Naive thymus-derived CD8-positive, alpha-beta T cell (primary cell): Measurements from ENCODE around the gene SET. TPM values are rescaled to one million over a fixed set of nuclear protein-coding genes. Genes with fewer than 3 reads are reported as not detected.
A peak's percentile ranks its signal among the peaks of the same experiment; 100 is the strongest.
"Not testable (repeated sequence)": the region's sequence is repeated elsewhere in the genome, so short reads cannot be mapped to it uniquely, and the experiment has no call there.

ENCODE experiments used
- ATAC-seq, 2 donors: fragments of 150-1000 bp; cut with Tn5 transposase in 1 of 2; sonication (Bioruptor Pico), chemical (Tn5 transposase) in 1 of 2; 1 replicate in 1 of 2; 2 replicates in 1 of 2; pipeline ENCODE4 v1.10.0; 2021; ENCODE audit warnings: mild to moderate bottlenecking in 2 of 2, moderate library complexity in 2 of 2
- POLR2A ChIA-PET: fragments of 350-600 bp; sonication (Branson Sonifier 250); formaldehyde crosslinking; loops from one replicate; lab custom pipeline; 2021; ENCODE audit warnings: antibody characterized with exemption; lab: Charles Lee
- DNase-seq, 10 donors: peaks; one replicate each; pipeline versions ENCODE4 v3.0.0 to v3.0.0-alpha.2; 2020 to 2022
- H3K27ac Mint-ChIP-seq, 10 donors: one replicate each; pipeline ENCODE4 v1.8.0; 2020 to 2022; ENCODE audit warnings: mild to moderate bottlenecking in 10 of 10, mixed read lengths in 10 of 10, moderate library complexity in 4 of 10, inconsistent platforms in 1 of 10
- H3K27me3 Mint-ChIP-seq, 5 donors: one replicate each; pipeline ENCODE4 v1.8.0; 2021 to 2022; ENCODE audit warnings: mixed read lengths in 5 of 5
- H3K36me3 Mint-ChIP-seq, 3 donors: one replicate each; pipeline ENCODE4 v1.8.0; 2020 to 2022; ENCODE audit warnings: mixed read lengths in 3 of 3, mild to moderate bottlenecking in 2 of 3, inconsistent platforms in 1 of 3
- H3K4me1 Mint-ChIP-seq, 4 donors: one replicate each; pipeline ENCODE4 v1.8.0; 2021 to 2022; ENCODE audit warnings: mixed read lengths in 4 of 4
- H3K4me3 Mint-ChIP-seq, 10 donors: one replicate each; pipeline ENCODE4 v1.8.0; 2020 to 2022; ENCODE audit warnings: mild to moderate bottlenecking in 10 of 10, mixed read lengths in 10 of 10, moderate library complexity in 6 of 10, inconsistent platforms in 1 of 10
- H3K9me3 Mint-ChIP-seq, 9 donors: one replicate each; pipeline ENCODE4 v1.8.0; 2020 to 2022; ENCODE audit warnings: mixed read lengths in 9 of 9, mild to moderate bottlenecking in 3 of 9, inconsistent platforms in 1 of 9, moderate library complexity in 1 of 9
- polyA plus RNA-seq, 3 donors: library from polyadenylated mRNA; unstranded; fragments of 300-500 nt; fragmentation: Illumina TruSeq; gene quantifications; one replicate each; pipeline ENCODE4 v1.2.3, GENCODE V29; 2021
- total RNA-seq, 8 experiments: library from RNA in 2 of 8; stranded (reverse) in 2 of 8; gene quantifications; one replicate each; pipeline ENCODE4 v1.2.3 and lab custom pipeline; 2021 to 2026

SET gene
- total and polyA plus RNA-seq, 5 experiments from 2014 or later, result 179 to 325 (median 229) TPM

DNA sequence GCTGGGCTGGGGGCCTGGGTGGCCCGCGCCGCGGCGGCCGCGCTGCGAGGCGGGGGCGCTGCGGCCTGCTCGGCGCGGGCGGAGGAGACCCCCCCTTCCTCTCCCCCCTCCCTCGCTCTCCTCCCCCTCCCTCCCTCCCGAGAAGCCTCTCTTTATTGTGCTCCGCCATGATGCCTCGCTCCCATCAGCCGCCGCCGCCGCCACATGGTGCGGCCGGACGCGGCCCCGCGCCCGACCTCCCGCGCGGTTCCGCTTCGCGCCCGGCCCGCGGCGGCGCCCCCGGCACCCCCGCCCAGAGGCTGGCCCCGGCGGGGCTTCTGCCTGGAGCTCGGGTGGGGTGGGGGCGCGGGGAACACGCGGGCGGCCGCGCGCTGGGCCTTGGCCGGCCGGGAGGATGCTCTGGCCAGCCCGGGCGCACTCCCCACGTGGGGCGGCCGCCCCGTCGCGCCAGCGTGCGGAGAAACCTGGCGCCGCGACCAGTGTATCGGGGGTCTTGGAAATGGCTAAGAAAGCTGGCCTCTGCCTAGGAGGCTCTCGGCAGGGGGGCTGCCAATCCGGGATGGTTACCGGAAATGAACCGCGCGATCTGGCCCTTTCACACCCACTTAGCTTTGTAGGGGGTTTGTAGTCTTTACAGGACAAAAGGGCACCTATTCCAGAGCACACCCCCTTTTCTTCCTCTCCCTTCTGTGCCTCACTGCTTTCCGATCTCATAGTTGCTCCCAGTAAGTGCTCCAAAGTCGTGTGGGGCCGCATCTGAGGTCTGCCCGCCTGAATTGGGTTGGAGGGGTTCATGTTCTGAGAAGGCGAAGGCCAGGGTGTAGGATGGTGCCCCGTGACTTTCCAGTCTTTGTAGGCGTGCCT lies 1.0 kb downstream of the SET start:
- Mint-ChIP-seq H3K4me3 (peak overlapping the region; percentile 97 to 100 (median 98)), H3K4me1 (peaks cover 31 to 60% (median 56%) of the 10 kb centered on the region in 4 donors), H3K27me3 (no peaks in the 10 kb centered on the region), H3K9me3 (no peaks in the 10 kb centered on the region), H3K27ac (peak overlapping the region; percentile 84 to 100 (median 97)), H3K36me3 (peaks cover 0 to 47% (median 14%) of the 10 kb centered on the region in 3 donors)
- POLR2A ChIA-PET, result interaction anchor here (0.6 to 4.5 kb wide), 23 partner anchors 11 to 529 kb away, joined by 3 to 34 read pairs (median 4); partner anchors contain the start of genes DOLPP1, DYNC2I2, ENDOG and KYAT1
- peak; percentile 15 to 18 for ATAC-seq
- peak in 9 of 10 donors; percentile 16 to 82 (median 48) for DNase-seq

GRCh38 chr9:128690684-128691034 lies 1.6 kb downstream of the SET start:
- DNase-seq (no peak), ATAC-seq (no peak)
- POLR2A ChIA-PET, result interaction anchor here (0.6 to 4.5 kb wide), 14 partner anchors 10 to 530 kb away, joined by 3 to 34 read pairs (median 7); partner anchors contain the start of genes DYNC2I2, ENDOG, PKN3 and SPTAN1
- peak overlapping the region; percentile 84 to 100 (median 97) for H3K27ac Mint-ChIP-seq
- H3K36me3 Mint-ChIP-seq, result peaks cover 0 to 52% (median 14%) of the 10 kb centered on the region in 3 donors
- peaks cover 28 to 54% (median 50%) of the 10 kb centered on the region in 4 donors for H3K4me1 Mint-ChIP-seq
- H3K4me3 Mint-ChIP-seq, result peak overlapping the region; percentile 97 to 100 (median 98)
- H3K9me3 Mint-ChIP-seq, result no peaks in the 10 kb centered on the region
- no peaks in the 10 kb centered on the region for H3K27me3 Mint-ChIP-seq

DNA sequence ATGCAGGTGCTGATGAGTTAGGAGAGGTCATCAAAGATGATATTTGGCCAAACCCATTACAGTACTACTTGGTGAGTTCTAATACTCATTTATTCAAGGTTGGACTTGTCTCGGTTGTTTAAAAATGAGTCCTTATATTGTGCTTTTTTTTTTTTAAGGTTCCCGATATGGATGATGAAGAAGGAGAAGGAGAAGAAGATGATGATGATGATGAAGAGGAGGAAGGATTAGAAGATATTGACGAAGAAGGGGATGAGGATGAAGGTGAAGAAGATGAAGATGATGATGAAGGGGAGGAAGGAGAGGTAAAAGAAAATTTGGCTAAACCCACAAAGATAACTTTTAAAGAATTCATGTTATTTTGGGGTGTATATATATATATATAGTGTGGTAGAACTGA lies 4.7 kb downstream of the SET start:
- Mint-ChIP-seq H3K27ac (peak overlapping the region in 6 of 10 donors; percentile 11 to 92 (median 62)), H3K4me1 (peaks cover 15 to 28% (median 24%) of the 10 kb centered on the region in 4 donors), H3K36me3 (peaks cover 0 to 66% (median 14%) of the 10 kb centered on the region in 3 donors)
- POLR2A ChIA-PET, DNase-seq, H3K9me3 Mint-ChIP-seq, ATAC-seq, H3K4me3 Mint-ChIP-seq, H3K27me3 Mint-ChIP-seq: not testable (repeated sequence)

DNA sequence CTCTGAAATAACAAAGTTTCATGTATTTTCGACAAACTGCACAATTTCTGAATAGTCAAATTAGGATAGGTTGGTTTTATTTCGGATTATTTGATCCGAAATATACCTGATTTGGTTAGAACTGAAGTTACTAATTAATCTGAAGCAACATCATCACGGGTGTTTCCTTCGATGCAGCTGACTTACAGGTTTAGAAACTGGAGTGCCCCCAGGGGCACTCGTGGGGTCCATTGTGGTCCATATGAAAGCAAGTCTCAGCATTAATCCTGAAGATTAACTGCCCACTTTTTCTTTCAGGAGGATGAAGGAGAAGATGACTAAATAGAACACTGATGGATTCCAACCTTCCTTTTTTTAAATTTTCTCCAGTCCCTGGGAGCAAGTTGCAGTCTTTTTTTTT lies 5.3 kb downstream of the SET start:
- Mint-ChIP-seq H3K4me1 (peaks cover 15 to 28% (median 24%) of the 10 kb centered on the region in 4 donors), H3K9me3 (no peaks in the 10 kb centered on the region), H3K27ac (peak overlapping the region in 1 of 10 donors; percentile 63), H3K27me3 (no peaks in the 10 kb centered on the region), H3K36me3 (peaks cover 0 to 66% (median 14%) of the 10 kb centered on the region in 3 donors), H3K4me3 (no peak overlapping the region)
- ATAC-seq (no peak), DNase-seq (no peak)
- POLR2A ChIA-PET, result interaction anchor here (0.5 kb wide), 1 partner anchor 26 kb away, joined by 5 read pairs; no protein-coding TSS in a partner anchor

- POLR2A ChIA-PET, result interaction anchor here (0.6 to 1.3 kb wide), 6 partner anchors 9 to 984 kb away, joined by 3 to 4 read pairs (median 3); partner anchors contain the start of gene SET
- Mint-ChIP-seq H3K27ac (peak overlapping the region in 5 of 10 donors; percentile 36 to 65 (median 50)), H3K27me3 (no peaks in the 10 kb centered on the region), H3K4me1 (peaks cover 6 to 15% (median 13%) of the 10 kb centered on the region in 4 donors), H3K36me3 (peaks cover 0 to 48% (median 9%) of the 10 kb centered on the region in 3 donors), H3K9me3 (no peaks in the 10 kb centered on the region), H3K4me3 (no peak overlapping the region)
- DNase-seq, result no peak
- ATAC-seq, result no peak
These were observed 8.1 kb downstream of the SET start for GRCh38 chr9:128696923-128697707.

DNA sequence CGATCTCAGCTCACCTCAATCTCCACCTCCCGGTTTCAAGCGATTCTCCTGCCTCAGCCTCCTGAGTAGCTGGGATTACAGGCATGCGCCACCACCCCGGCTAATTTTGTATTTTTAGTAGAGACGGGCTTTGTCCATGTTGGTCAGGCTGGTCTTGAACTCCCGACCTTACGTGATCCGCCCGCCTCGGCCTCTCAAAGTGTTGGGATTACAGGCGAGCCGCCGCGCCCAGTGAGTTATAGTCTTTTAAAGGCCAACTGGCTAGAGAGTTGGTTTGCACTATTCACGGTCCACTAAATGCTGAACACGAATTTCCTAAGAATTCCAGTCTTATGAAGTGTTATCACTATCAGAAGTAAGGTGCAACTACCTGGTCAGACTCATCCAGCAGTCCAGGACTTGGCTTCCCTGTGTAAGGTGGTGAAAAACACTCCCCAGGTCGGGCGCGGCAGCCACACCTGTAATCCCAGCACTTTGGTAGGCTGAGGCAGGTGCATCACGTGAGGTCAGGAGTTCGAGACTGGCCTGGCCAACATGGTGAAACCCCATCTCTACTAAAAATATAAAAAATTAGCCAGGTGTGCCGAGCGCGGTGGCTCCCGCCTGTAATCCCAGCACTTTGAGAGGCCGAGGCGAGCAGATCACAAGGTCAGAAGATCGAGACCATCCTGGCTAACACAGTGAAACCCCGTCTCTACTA lies 10.2 kb downstream of the SET start:
- not testable (repeated sequence) for H3K4me3 Mint-ChIP-seq, H3K27ac Mint-ChIP-seq, H3K27me3 Mint-ChIP-seq, H3K9me3 Mint-ChIP-seq, ATAC-seq, DNase-seq
- Mint-ChIP-seq H3K4me1 (peaks cover 2 to 15% (median 10%) of the 10 kb centered on the region in 4 donors), H3K36me3 (peaks cover 0 to 26% (median 0%) of the 10 kb centered on the region in 3 donors)
- POLR2A ChIA-PET, result interaction anchor here (0.7 to 3.3 kb wide), 2 partner anchors 9 to 146 kb away, joined by 3 to 17 read pairs; partner anchors contain the start of gene SET

DNA sequence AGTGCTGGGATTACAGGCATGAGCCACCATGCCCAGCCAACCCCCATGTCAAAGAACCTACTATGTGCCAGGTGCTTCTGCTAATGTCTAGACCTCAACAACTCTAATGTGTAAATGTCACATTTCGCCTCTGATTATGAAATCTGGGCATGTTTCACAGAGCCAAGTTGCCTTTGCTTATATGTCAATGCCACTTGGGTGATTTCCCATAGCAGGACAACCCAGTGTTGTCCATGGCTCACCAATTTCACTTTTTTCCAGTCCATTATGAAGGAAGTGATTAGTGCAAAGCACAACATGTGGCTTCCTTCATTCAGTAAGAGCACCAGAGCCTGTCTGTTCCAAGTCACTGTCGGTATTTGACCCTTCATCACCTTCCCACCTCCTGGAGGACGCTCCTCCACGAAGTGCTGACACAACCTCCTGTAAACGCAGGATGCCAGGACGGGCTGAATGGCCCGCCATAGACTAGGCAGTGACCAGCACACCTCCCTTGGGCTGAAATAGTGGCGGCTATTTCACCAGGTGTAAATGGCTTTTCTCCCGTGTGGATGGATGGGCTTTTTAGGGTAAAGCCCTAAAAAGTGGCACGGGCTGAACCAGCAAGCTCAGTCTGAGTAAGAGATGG lies 12.3 kb downstream of the SET start:
- POLR2A ChIA-PET, result interaction anchor here (0.6 to 3.3 kb wide), 5 partner anchors 11 to 251 kb away, joined by 4 to 17 read pairs (median 5); partner anchors contain the start of gene SET
- H3K9me3 Mint-ChIP-seq, result no peaks in the 10 kb centered on the region
- peak overlapping the region in 9 of 10 donors; percentile 36 to 88 (median 66) for H3K4me3 Mint-ChIP-seq
- DNase-seq, result no peak
- peaks cover 0 to 7% (median 0%) of the 10 kb centered on the region in 3 donors for H3K36me3 Mint-ChIP-seq
- no peak for ATAC-seq
- H3K4me1 Mint-ChIP-seq, result peaks cover 2 to 15% (median 10%) of the 10 kb centered on the region in 4 donors
- H3K27me3 Mint-ChIP-seq, result no peaks in the 10 kb centered on the region
- H3K27ac Mint-ChIP-seq, result no peak overlapping the region

- ATAC-seq, result peak; percentile 87 to 89
- POLR2A ChIA-PET, result interaction anchor here (0.7 to 3.3 kb wide), 4 partner anchors 12 to 46 kb away, joined by 3 to 17 read pairs (median 4); partner anchors contain the start of genes DYNC2I2, SET and ZDHHC12
- Mint-ChIP-seq H3K4me1 (peaks cover 2 to 15% (median 10%) of the 10 kb centered on the region in 4 donors), H3K9me3 (no peaks in the 10 kb centered on the region), H3K4me3 (peak within 1 kb of the TSS; percentile 75 to 93 (median 88)), H3K27me3 (no peaks in the 10 kb centered on the region), H3K36me3 (no peaks in the 10 kb centered on the region), H3K27ac (peak within 1 kb of the TSS in 9 of 10 donors; percentile 11 to 91 (median 63))
- peak; percentile 65 to 91 (median 84) for DNase-seq
These were observed 13.5 kb downstream of the SET start, which contains the start of gene PKN3 for GRCh38 chr9:128702445-128702948. PKN3 (plus strand) TSS chr9:128702503; CDS start chr9:128702916, 413 bp downstream.

DNA sequence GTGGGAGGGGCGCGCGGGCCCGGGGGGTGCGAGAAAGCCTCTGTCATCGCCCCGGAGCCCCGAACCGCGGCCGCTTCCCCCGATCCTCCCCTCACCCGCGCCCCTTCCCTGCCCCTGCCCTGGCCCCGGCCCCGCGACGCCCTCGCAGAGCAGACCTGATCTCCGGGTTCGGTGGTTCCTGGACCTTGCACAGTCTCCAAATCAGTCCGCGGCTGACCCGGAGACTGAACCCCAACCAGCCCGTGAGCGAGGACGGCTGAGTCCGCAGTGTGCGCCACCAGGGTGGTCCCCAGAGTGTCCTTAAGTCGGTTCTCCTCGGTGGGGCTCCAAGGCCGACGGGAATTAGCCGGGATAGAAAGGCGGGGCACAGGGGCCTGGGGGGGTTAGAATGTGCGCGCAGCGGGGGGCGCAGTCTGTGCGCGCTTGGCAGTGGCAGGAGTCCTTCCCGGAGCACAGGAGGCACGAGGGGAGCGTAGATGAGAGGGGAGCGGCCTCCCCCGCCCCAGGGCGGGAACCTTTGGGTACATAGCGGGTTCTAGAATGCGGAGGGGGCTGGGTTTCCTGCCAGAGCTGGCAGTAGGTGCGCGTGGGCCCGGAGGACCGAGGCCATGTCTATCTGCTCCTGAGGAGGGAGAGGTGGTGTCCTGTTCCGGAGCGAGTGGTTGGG lies 14.1 kb downstream of the SET start:
- H3K36me3 Mint-ChIP-seq, result no peaks in the 10 kb centered on the region
- H3K4me1 Mint-ChIP-seq, result peaks cover 2 to 15% (median 10%) of the 10 kb centered on the region in 4 donors
- peak overlapping the region; percentile 75 to 88 (median 82) for H3K4me3 Mint-ChIP-seq
- POLR2A ChIA-PET, result interaction anchor here (0.6 to 4.2 kb wide), 3 partner anchors 13 to 425 kb away, joined by 4 to 22 read pairs (median 7); partner anchors contain the start of gene SET
- DNase-seq, result peak in 2 of 10 donors; percentile 23 to 31
- peak overlapping the region in 4 of 10 donors; percentile 35 to 90 (median 66) for H3K27ac Mint-ChIP-seq
- peak; percentile 46 to 58 for ATAC-seq
- no peaks in the 10 kb centered on the region for H3K9me3 Mint-ChIP-seq
- no peaks in the 10 kb centered on the region for H3K27me3 Mint-ChIP-seq

GRCh38 chr9:128703616-128704355 lies 14.8 kb downstream of the SET start:
- no peaks in the 10 kb centered on the region for H3K36me3 Mint-ChIP-seq
- ATAC-seq (no peak), DNase-seq (no peak)
- no peaks in the 10 kb centered on the region for H3K9me3 Mint-ChIP-seq
- H3K4me1 Mint-ChIP-seq, result peaks cover 2 to 15% (median 10%) of the 10 kb centered on the region in 4 donors
- H3K27me3 Mint-ChIP-seq, result no peaks in the 10 kb centered on the region
- peak overlapping the region in 4 of 10 donors; percentile 35 to 90 (median 67) for H3K27ac Mint-ChIP-seq
- POLR2A ChIA-PET, result interaction anchor here (0.6 to 4.2 kb wide), 4 partner anchors 14 to 426 kb away, joined by 3 to 22 read pairs (median 6); partner anchors contain the start of gene SET
- peak overlapping the region; percentile 75 to 88 (median 82) for H3K4me3 Mint-ChIP-seq
